22Rv1 (cell line): ENCODE measurements around the gene MUC2.
"Not testable (repeated sequence)": the region's sequence is repeated elsewhere in the genome, so short reads cannot be mapped to it uniquely, and the experiment has no call there.

ENCODE experiments used
- H3K27ac ChIP-seq: fragments of 450-650 bp; 2 replicates; pipeline ENCODE4 v1.5.1; 2017
- ZFX ChIP-seq: fragments of 450-650 bp; IDR thresholded peaks from 2 replicates; pipeline ENCODE4 v1.6.1; 2017; ENCODE audit warnings: antibody characterized with exemption, borderline replicate concordance
- TF ChIP-seq, protein P1 (sequence below): fragments of 450-650 bp; IDR thresholded peaks from 2 replicates; pipeline ENCODE4 v1.5.1; 2017; ENCODE audit warnings: mild to moderate bottlenecking

MUC2 gene

DNA sequence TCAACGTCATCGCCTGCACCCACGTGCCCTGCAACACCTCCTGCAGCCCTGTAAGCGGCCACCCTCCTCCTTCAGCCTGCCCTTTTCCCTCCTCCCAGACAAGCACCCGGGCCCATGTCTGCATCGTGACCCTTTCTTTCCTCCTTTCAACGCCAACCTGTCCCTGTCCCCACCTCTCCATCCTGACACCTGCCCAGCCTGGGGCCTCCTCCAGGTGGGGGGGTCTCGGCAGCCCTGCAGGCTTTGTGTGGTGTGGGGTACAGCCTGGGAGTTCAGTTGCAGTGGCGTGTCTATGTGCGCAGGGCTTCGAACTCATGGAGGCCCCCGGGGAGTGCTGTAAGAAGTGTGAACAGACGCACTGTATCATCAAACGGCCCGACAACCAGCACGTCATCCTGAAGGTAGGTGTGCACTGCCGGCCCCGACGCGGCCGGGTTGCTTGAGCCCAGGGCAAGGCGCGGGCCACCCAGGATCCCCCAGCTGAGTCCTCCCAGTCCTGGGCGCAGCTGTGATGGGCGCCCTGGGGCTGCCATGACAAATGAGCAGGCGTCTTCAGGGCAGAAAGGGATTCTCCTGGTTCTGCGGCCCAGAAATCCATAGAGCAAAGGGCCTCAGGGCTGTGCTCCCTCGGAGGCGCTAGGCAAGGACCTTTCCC is 33.7 kb downstream of the MUC2 start:
- no peak overlapping the region for H3K27ac ChIP-seq
- TF ChIP-seq, protein P1, sequence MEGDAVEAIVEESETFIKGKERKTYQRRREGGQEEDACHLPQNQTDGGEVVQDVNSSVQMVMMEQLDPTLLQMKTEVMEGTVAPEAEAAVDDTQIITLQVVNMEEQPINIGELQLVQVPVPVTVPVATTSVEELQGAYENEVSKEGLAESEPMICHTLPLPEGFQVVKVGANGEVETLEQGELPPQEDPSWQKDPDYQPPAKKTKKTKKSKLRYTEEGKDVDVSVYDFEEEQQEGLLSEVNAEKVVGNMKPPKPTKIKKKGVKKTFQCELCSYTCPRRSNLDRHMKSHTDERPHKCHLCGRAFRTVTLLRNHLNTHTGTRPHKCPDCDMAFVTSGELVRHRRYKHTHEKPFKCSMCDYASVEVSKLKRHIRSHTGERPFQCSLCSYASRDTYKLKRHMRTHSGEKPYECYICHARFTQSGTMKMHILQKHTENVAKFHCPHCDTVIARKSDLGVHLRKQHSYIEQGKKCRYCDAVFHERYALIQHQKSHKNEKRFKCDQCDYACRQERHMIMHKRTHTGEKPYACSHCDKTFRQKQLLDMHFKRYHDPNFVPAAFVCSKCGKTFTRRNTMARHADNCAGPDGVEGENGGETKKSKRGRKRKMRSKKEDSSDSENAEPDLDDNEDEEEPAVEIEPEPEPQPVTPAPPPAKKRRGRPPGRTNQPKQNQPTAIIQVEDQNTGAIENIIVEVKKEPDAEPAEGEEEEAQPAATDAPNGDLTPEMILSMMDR, result no peak
- no peak for TF ChIP-seq ZFX

DNA sequence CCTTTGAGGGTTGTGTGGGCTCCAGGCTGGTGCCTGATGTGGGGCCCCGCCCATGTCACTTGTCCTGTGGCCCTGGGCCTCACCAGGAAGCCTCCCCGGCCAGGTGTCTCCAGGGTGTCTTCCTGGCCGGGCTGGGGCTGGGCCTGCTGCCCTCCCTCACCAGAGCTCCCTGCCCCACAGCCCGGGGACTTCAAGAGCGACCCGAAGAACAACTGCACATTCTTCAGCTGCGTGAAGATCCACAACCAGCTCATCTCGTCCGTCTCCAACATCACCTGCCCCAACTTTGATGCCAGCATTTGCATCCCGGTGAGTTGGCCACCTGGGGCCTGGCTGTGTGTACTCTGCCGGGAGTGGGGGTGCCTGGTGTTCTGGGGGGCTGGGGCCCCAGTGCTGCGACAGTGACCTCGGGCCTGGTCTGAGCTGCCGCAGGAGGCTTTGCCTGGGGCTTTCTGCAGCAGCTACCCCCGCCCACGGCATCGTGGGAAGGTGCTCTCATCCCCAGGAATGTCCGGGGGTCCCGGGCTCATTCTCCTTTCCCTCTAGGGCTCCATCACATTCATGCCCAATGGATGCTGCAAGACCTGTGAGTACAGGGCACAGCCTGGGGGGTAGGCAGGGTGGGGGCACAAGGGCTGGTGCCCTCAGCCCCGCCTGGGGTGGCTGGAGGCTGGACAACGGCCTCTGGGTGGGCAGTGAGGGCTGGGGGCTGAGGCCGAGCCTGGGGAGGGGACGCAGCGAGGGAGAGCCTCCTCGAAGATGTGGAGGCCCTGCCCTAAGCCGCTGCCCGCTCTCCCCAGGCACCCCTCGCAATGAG is 34.6 kb downstream of the MUC2 start:
- TF ChIP-seq, protein P1, result no peak
- no peak for TF ChIP-seq ZFX
- H3K27ac ChIP-seq, result no peak overlapping the region

DNA sequence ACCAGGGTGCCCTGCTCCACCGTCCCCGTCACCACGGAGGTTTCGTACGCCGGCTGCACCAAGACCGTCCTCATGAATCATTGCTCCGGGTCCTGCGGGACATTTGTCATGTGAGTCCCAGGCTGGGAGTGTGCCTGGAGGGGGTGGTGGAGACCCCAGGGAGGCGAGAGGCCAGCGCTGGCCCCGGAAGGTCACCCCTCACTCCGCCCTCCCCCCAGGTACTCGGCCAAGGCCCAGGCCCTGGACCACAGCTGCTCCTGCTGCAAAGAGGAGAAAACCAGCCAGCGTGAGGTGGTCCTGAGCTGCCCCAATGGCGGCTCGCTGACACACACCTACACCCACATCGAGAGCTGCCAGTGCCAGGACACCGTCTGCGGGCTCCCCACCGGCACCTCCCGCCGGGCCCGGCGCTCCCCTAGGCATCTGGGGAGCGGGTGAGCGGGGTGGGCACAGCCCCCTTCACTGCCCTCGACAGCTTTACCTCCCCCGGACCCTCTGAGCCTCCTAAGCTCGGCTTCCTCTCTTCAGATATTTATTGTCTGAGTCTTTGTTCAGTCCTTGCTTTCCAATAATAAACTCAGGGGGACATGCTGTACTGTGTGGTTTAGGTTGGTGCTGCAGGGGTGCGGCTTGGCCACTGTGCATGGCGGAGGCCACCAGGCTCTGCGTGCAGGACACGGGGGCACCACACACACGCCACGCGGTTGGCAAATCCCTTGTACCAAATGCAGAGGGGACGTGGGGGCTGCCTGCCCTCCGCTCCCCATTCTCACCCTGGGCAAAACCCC is 35.4 kb downstream of the MUC2 start:
- H3K27ac ChIP-seq, result no peak overlapping the region
- TF ChIP-seq ZFX, result no peak
- TF ChIP-seq, protein P1, result no peak

DNA sequence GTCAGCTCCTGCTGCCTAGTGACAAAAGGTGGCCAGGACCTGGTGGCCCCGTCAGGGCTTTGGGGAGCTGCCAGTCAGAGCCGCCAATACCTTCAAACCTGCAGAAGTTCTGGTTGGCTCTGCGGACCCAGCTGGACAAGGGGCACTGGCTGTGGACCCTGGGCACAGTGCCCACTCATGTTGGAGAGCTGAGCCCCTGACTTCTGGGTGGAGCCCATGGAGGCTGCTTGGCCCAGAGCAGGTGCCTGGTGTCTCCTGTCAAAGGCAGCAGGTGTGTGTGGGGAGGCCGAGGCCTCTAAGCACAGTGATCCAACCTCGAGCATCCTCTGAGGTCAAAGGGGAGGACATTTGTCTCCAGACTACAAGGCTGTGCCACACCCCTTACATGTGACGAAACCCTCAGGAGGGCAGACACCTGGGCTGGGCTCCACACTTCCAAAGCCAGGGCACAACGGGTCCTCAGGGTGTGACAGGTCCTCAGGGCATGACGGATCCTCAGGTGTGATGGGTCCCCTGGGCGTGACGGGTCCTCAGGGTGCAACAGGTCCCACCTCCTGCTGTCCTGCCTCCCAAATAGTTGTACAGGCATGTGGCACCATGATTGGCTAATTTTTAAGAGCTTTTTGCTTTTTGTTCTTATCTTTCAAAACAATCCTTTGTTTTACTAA is 37.0 kb downstream of the MUC2 start:
- H3K27ac ChIP-seq, result no peak overlapping the region
- TF ChIP-seq, protein P1, result no peak
- TF ChIP-seq ZFX, result no peak

DNA sequence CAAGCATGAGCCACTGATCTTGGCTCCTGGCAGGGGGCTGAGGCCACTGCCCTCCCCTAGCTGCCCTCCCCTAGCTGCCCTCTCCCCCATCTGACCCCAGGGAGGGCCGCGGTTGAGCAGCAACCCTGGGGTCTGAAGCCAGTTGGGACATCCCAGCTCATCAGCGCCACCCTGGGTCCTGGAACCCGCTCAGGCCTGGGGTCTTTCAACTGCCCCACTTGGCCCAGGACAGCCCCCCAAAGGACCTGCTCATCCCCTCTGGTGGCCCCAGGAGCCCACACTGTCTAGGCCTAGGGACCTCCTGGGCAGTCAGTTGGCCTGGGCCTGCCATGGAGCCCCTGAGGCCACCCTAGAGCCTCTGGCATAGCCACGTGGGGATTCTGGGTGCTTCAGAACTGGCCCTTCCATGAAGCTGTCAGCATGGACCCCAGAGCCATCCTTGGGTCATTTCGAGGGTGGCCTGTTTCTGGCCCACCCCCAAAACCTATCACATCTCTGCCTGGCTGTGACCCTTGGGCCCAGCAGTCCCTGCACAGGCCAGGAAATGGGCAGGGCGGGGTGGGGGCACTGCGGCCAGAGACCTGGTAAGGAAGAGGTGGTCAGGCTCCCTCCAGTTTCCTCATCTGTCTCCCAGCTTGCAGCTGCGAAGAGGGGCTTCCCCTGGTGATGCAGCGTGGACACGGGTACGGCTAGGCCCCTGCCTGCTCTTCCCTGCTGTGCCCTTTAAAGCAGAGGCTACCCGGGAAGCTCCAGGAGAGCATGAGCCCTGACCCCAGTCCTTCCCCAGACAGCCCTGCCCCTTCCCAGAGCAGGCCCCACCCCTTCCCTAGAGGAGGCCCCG is 37.9 kb downstream of the MUC2 start:
- TF ChIP-seq ZFX, result no peak
- TF ChIP-seq, protein P1, result no peak
- H3K27ac ChIP-seq, result no peak overlapping the region

DNA sequence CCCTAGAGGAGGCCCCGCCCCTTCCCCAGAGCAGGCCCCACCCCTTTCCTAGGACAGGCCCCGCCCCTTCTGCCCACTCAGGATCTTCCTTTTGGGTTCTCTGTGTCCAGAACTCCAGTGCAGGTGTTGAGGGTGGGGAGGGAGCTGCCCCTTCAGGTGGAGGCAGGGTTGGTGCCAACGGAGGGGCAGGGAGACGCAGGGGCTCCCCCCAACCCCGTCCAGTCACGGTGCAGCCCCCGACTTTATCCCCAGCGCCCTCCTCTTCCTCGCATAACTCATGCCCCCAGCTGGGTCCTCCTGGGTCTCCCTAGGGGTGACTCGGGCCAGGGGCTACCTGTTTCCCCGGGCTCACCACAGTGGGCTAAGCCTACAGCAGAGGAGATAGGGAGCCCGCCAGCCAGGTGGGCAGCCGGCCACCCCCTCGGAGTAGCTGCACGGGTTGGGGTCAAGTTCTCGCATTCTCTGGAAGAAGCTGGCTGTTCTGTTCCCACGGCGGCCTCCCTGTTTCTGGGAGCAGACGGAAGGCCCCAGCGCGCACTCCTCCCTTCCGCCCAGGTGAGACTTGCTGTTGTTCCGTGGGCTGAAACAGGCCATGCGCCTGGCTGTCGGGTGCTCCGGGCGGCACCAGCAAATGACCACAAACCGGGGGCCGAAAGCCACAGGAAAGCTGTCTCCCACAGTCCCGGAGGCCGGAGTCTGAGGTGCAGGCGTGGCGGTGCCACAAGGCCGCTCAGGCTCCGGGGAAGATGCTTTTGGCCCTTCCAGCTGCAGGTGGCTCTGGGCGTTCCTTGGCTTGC is 38.9 kb downstream of the MUC2 start:
- no peak overlapping the region for H3K27ac ChIP-seq
- TF ChIP-seq, protein P1, result no peak
- no peak for TF ChIP-seq ZFX

DNA sequence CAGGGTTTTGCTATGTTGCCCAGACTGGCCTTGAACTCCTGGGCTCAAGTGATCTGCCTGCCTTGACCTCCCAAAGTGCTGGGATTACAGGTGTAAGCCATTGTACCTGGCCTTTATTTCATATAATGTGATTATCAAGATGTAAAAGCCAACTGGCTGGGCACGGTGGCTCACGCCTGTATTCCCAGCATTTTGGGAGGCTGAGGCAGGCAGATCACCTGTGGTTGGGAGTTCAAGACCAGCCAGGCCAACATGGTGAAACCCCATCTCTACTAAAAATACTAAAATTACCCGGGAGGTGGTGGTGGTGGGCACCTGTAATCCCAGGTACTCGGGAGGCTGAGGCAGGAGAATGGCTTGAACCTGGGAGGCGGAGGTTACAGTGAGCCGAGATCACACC is 40.6 kb downstream of the MUC2 start:
- H3K27ac ChIP-seq, result not testable (repeated sequence)
